Stimulated activated CD8-positive, alpha-beta memory T cell treated with anti-CD3 and anti-CD28 coated beads, Interleukin-15, amount 100 ng/mL, for 24 hours (primary cell): Measurements from ENCODE around the gene ERN1.

Experiments used
- DNase-seq: peaks from one replicate; pipeline ENCODE4 v3.0.0-alpha.2; 2020; ENCODE audit warnings: low read depth

ERN1 gene

DNA sequence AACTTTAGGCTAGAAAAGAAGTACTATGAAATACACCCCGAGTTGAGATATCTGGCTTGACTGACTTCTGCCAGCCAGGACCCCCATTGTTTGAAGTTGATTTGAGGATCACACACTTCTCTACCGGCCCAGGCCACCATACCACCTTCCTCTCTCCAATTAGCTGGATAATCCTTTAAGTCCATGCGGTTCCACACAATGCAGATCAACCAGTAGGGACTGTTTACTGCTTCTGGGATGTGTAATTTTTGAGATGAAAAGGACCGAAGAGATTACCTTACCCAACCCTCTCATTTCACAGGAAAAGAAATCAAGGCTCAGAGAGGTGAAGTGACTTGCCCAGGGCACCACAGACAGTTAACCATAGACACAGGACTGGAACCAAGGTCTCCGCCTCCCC, 20.5 kb downstream of the ERN1 start:
- no peak for DNase-seq

DNA sequence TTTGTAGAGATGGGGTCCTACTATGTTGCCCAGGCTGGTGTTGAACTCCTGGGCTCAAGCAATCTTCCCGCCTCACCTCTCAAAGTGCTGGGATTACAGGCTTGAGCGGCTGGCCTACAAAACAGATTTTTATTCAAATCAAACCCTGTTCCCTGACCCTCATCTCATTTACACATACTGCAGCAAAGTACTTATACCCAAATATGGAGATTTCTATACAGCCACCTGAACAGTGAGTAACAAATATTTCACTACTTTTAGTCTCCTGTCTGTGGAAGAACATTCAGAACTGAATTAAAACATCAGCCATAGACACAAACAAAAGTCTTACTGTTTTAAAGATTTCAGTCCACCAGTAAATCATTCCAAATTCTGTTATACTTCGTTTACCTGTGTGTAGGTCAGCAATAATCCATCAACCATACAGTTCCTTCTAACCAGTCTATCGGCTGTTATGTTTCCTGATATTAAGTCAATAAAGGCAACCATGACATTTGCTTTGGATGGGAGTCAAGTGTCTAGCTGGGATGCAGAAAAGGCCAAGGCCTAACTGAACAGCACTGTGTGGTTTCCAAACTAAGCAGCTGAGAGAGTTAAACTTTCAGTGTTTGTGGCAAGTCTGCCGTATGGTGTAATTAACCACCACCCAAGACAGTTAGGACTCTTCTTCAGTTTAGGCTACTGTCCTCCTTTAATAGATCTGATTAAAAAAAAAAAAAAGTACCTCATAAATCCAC, 22.3 kb downstream of the ERN1 start:
- DNase-seq = no peak

DNA sequence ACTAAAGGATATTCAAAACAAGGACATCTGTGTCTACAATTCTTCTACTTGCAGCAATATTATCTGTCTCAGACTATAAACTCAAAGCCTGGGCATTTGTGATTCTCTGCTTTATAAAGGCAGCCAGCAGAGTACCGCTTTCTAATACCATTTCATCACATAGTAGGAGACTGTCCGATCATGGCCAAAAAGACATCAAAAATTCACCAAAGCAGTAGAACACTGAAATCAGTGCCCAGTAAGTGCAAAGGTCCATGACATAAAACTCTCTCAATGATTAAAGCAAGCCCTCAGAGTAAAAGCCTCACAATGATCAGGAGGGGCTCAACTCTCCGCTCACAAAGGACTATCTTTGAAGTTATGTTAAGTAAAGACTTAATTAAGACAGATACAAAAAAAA, 23.0 kb downstream of the ERN1 start:
- DNase-seq = no peak

DNA sequence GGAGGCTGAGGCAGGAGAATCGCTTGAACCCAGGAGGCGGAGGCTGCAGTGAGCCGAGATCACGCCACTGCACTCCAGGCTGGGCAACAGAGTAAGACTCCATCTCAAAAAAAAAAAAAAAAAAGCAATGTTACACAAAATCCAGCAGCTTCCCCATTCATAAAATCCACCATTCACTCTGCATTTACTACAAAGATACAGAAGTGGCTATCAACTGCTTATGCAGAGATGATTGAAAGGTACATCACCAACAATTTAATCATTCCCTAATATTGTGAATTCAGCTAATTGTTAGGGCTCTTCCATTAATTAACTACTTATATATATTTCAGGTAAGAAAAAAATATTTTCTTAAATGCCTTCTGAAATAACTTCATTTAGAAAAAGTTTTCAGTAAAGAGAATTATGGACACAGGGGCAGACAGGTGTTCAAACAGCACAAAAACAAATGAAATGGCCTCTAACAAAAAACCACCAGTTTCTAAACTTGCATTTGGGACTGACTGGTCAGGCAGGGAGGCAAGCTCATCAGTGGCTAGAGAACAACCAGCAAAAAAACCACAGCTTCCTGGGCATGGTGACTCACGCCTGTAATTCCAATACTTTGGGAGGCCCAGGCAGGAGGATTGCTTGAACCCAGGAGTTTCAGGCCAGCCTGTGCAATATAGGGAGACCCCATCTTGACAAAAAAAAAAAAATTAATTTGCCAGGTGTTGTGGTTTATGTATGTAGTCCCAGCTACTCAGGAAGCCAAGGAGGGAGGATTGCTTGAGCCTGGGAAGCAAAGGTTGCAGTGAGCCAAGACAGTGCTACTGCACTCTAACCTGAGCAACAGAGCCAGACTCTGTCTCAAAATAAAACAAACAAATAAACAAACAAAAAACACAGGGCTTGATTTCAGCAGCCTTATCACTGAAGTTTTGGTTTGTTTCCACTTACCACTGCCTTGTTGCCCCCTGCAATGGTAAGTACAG, 26.3 kb downstream of the ERN1 start:
- DNase-seq = no peak

DNA sequence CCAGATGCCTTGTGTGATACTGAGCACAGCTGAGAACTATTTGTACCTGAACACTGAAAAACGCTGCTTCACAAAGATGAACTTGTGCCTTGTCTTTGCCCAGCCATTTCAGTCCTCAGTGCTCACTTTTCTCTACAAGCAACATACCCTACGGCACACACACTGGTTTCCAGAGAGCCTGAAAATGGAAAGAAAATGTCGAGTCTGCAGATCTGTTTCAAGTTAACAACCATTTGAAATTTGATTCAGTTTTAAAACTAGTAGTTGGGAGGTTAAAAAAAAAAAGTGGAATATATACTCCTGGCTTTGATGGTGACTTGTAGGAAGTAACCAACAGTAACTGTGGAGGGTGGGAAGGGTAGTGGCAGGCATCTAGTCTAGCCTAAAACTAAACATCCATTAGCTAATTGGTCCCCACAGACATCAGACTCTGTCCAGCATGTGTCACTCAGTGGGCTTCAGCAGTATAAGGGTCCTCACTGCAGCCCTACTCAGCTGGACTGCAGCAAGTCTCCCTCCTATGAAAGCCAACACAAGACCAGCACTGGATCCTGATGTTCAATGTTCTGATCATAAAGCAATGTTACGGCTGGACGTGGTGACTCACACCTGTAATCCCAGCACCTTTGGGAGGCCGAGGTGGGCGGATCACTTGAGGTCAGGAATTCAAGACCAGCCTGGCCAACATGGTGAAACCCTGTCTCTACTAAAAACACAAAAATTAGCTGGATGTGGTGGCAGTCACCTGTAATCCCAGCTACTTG, 27.1 kb downstream of the ERN1 start:
- no peak for DNase-seq

DNA sequence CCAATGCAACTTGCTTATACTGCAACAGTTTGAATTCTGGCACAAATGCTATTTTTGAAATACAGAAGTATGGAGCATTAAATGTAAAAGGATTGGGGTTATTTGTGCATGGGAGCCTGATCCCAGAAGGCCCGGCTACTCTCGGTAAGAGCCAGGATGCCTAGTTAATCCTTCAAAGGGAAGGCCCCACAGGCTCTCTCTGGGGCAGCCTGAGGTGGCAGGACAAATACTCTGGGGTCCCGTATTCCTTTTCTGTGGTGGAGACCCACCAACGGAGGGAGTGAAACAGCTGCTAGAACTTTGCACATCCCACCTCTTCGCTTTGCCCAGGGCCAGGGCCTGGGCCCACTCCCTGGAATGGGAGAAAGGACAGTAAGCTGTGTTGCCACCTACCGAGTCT, 30.4 kb downstream of the ERN1 start:
- no peak for DNase-seq

GRCh38 chr17:64097196-64097936, 32.6 kb downstream of the ERN1 start:
- DNase-seq = no peak

GRCh38 chr17:64096037-64096436, 33.9 kb downstream of the ERN1 start:
- no peak for DNase-seq

DNA sequence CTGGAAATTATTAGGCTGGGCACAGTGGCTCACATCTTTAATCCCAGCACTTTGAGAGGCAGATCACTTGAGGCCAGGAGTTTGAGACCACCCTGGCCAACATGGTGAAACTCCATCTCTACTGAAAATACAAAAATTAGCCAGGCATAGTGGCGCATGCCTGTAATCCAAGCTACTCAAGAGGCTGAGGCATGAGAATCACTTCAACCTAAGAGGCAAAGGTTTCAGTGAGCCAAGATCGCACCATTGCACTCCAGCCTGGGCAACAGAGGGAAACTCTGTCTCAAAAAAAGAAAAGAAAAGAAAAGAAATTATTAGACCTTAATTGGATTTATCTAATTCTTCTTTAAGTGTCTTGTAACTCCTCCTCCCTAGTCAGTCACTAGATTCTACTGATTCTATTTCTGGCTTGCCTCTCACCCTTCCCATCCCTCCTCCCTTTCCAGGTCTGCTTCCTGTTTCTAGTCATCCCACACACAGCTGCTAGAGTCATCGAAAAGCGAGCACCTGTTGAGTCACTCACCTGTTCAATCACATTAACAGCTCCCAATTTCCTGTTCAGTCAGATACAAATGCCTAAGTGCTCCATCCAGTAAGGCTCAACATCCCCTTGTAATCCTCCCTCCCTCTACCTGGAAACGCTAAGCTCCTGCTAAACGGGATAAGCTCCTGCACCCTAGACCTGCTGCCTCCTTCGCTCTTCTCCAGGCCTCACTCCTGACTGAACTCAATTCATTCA, 34.6 kb downstream of the ERN1 start:
- no peak for DNase-seq

DNA sequence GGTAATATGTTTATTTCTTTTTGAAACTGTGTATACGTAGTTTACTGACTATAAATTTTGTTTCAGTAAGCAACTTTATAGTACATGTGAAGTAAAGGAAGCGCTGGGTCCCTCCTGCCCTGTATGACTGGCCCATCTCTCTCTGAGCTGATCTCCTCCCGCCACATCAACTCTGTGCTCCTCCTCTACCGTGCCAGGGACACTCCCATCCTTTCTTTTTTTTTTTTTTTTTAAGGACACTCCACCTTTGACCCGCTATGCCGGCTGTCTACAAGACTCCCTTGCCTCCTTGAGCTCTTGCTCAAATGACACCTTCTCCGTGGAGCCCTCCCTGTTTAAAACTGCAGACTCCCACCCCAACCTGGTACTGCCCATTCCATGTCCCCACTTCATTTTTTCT, 35.5 kb downstream of the ERN1 start:
- no peak for DNase-seq

GRCh38 chr17:64092952-64093451, 36.9 kb downstream of the ERN1 start:
- no peak for DNase-seq

- DNase-seq = no peak
Observed at GRCh38 chr17:64092113-64092512, 37.8 kb downstream of the ERN1 start.

DNA sequence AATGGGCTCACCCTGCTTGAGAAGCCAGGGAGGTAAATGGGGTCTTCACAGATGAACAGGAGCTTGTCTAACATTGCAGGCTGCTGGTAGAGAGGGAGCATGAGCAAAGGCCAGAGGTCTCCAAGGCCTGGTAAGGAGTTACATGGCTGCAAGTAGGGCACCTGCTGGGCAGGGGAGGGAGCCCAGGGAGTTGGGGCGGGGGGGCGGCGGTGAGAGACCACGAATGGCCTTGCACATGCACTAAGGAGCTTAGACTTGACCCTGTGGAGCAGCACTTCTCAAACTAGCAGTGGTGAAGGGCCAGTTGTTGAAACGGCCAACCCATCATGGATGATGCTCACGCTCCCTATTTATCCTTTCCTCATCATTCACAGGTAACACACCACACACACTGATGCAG, 38.4 kb downstream of the ERN1 start:
- DNase-seq = no peak

- DNase-seq = no peak
Observed at GRCh38 chr17:64091116-64091515, 38.8 kb downstream of the ERN1 start.

DNA sequence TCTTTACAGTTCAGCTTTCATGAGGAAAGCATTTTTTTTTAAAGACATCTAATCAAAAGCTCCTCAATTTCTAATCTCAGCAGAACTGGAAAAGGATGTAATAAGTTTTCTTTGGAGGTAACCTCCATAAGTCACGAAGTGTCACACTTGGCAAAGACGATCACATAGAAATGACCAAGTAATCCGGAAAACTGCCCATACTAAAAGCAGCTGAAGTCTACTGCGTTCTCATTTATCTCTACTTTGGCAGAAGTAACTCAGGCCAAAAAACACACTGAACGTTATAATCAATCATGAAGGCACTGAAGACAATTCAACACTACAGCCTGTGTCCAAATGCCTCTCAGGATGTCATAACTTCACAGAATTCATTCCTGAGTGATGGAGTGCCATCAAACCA, 39.8 kb downstream of the ERN1 start:
- DNase-seq = no peak

GRCh38 chr17:64087252-64088005, 42.5 kb downstream of the ERN1 start:
- no peak for DNase-seq

- DNase-seq = no peak
Observed at GRCh38 chr17:64085650-64086005, 44.3 kb downstream of the ERN1 start.

GRCh38 chr17:64084940-64085649, 44.8 kb downstream of the ERN1 start:
- no peak for DNase-seq

DNA sequence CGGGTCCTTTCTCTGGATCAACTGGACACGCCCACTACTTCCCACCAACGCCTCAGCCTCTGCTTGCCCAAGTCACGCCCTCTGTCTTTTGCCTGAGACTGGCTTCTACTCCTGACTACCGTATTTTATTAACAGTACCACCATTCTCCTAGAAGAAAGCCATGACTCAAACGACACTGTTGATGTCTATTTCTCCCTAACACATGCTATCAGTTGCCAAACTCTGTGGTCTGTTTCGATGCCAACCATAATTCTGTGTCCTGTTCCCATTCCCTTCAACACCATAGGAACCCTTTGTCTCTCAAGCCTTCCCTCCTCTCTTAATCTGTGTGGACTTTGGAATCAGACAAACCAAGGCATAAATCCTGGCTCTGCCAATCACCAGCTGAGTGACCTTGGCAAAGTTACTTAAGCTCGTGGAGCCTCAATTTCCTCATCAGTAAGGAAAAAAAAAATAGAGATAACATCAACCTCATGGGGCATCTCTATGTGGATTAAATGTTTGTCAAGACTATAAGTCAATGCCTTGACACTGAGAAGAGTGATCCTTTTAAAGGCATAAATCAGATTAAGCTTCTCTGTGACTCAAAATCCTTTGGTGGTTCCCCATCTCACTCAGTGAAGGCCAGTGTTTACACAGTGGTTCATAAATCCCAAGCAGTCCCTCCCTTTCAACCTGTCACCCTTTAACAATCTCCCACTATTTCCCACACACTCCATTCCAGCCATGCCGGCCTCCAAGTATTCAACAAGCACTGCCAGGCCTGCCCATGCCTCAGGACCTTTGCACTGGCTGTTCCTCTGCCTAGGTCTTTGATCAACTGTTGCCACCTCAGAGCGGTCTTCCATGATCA, 45.6 kb downstream of the ERN1 start:
- no peak for DNase-seq
